Panc1 (cell line): Measurements from ENCODE around the gene METTL22. TPM values are rescaled to one million over a fixed set of nuclear protein-coding genes. Genes with fewer than 3 reads are reported as not detected.

Experiments used
- ATAC-seq: fragments of 200-7000 bp; cut with Tn5 transposase; 2 replicates; pipeline ENCODE4 v1.9.1; 2020; ENCODE audit warnings: mild to moderate bottlenecking, moderate library complexity
- BruUV-seq: library from RNA; stranded (reverse); fragments of 400-500 nt; replicated peaks from 2 replicates; lab custom pipeline; 2021; lab: Mats Ljungman, UMichigan
- CTCF ChIA-PET: fragments of 300-600 bp; sonication (Branson Sonifier 250); formaldehyde crosslinking; loops from one replicate; lab custom pipeline; 2022; ENCODE audit warnings: antibody characterized with exemption; lab: Charles Lee
- POLR2A ChIA-PET: fragments of 300-600 bp; sonication (Branson Sonifier 250); formaldehyde crosslinking; loops from one replicate; lab custom pipeline; 2022; ENCODE audit warnings: antibody characterized with exemption; lab: Charles Lee
- DNase-seq: peaks from one replicate; pipeline ENCODE4 v3.0.0-alpha.2; 2010; ENCODE audit warnings: low read depth, low spot score
- H3K27ac ChIP-seq: 2 replicates; pipeline ENCODE4 v1.5.1; 2011; ENCODE audit warnings: mild to moderate bottlenecking, low read length, inconsistent platforms
- H3K27me3 ChIP-seq: fragments of 200-500 bp; sonication (Bioruptor generic); 2 replicates; pipeline ENCODE4 v1.6.0; 2014; ENCODE audit warnings: low read length, inconsistent platforms; ENCODE audit not compliant: control insufficient read depth, insufficient read depth
- H3K36me3 ChIP-seq: fragments of 200-500 bp; sonication (Bioruptor generic); 2 replicates; pipeline ENCODE4 v1.5.1; 2014; ENCODE audit warnings: inconsistent platforms, mild to moderate bottlenecking, low read length, moderate library complexity; ENCODE audit not compliant: control insufficient read depth, insufficient read depth
- H3K4me1 ChIP-seq: 2 replicates; pipeline ENCODE4 v1.5.1; 2011; ENCODE audit warnings: inconsistent platforms, mild to moderate bottlenecking, low read length, moderate library complexity; ENCODE audit not compliant: control insufficient read depth, insufficient read depth
- H3K4me3 ChIP-seq, 2 experiments: 2 replicates each; pipeline ENCODE4 v1.5.1; 2011 to 2012; ENCODE audit warnings: low read depth in 2 of 2, low read length in 2 of 2, mild to moderate bottlenecking in 2 of 2, inconsistent platforms in 1 of 2, moderate library complexity in 1 of 2
- H3K9me3 ChIP-seq: fragments of 200-500 bp; sonication (Bioruptor generic); 2 replicates; pipeline ENCODE4 v1.5.1; 2014; ENCODE audit warnings: low read depth, mild to moderate bottlenecking, inconsistent platforms, low read length, moderate library complexity; ENCODE audit not compliant: control insufficient read depth, insufficient read depth
- POLR2AphosphoS5 ChIP-seq: IDR thresholded peaks from 2 replicates; pipeline ENCODE4 v1.6.1; 2012; ENCODE audit warnings: mild to moderate bottlenecking, low read depth, low read length, moderate library complexity
- TCF7L2 ChIP-seq: IDR thresholded peaks from 2 replicates; pipeline ENCODE4 v1.6.1; 2011; ENCODE audit warnings: mild to moderate bottlenecking, low read depth, low read length, inconsistent platforms
- in situ Hi-C: cut with HindIII; loops from 2 replicates; pipeline ENCODE4 v1.10.0; 2016; ENCODE audit warnings: low sequenced_read_pairs, low pct_unique_long_range_greater_than_20kb
- intact Hi-C: fragments of 100-400 bp; cut with micrococcal nuclease; formaldehyde crosslinking; loops from one replicate; pipeline ENCODE4 v1.10.0; 2022; ENCODE audit not compliant: unreplicated experiment
- total RNA-seq: library from RNA; stranded (reverse); gene quantifications from one replicate; pipeline ENCODE4 v1.2.1, GENCODE V29; 2021; ENCODE audit not compliant: unreplicated experiment
- TF ChIP-seq, protein P1 (sequence below), 2 experiments: IDR thresholded peaks; 2 replicates each; pipeline ENCODE4 v1.6.1; 2011 to 2012; ENCODE audit warnings: low read depth in 2 of 2, control low read depth in 1 of 2, low read length in 1 of 2, mild to moderate bottlenecking in 1 of 2, moderate library complexity in 1 of 2; ENCODE audit not compliant: insufficient read depth in 1 of 2
- TF ChIP-seq, protein P2 (sequence below): fragments of 450-650 bp; IDR thresholded peaks from 2 replicates; pipeline ENCODE4 v1.5.1; 2017; ENCODE audit warnings: mild to moderate bottlenecking

Gene METTL22
- total RNA-seq, 1 experiment from 2014 or later, result 31.8 TPM

DNA sequence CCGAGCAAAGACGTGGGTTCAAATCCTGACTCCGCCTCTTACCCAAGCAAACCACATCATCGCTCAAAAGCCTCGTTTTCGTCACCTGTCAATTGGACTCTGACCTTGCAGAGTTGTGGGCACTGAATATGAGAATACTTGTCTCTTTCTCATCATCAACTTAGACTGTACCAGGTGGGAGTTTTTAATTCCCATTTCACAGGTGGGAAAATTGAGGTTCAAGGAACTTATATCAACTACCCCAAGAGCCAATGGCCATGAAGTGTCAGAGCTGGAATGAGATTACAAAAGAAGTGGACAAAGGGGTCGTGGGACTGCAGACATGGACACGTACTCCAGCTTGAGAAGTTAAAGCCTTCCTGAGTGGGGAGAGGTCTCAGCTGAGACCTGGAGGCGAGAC lies 41.9 kb upstream of the METTL22 start:
- BruUV-seq, result no TSS peak

DNA sequence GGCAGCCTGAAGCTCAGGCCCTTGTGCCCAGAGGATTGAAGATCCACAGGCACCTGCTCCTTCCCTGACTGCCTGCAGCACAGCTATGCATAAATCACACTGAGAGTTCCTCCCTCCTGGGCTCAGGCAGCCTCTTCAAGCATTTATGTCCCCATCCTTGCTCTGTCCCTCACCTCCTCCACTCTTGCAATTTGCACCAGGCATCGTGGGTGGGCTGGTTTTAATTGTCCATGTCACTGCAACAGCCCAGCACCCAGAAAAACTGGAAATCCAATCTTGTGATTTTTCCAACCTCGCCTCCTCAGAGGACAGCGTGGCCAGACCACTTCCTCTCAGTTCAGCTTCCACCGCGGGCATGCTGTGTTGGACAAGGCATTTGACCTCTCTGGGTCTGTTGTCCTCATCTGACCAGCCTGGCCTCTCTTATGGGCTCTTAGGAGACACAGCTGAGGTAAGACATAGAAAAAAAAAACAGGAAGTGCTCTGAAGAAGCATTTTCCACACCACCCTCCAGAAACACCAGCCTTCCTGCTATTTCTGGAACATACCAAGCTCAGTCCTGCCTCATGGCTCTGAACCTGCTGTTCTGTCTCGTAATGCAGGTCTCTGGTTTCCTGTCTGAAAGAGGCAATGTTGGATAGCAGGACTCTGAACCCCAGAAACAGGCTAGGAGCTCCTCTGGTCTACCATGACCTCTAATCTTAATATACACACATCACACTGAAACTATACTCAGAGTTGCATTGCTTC lies 39.5 kb upstream of the METTL22 start:
- in situ Hi-C loops, result no loop called here
- ChIA-PET CTCF (interaction anchor here (1.3 kb wide), 1 partner anchor 12 kb away, joined by 3 read pairs; no protein-coding TSS in a partner anchor), POLR2A (no interaction called here)
- Histone ChIP-seq H3K4me1 (no peaks in the 10 kb centered on the region), H3K9me3 (no peaks in the 10 kb centered on the region), H3K27me3 (peaks cover 3% of the 10 kb centered on the region), H3K36me3 (no peaks in the 10 kb centered on the region), H3K4me3 (no peak overlapping the region), H3K27ac (no peak overlapping the region)
- TF ChIP-seq, protein P1, sequence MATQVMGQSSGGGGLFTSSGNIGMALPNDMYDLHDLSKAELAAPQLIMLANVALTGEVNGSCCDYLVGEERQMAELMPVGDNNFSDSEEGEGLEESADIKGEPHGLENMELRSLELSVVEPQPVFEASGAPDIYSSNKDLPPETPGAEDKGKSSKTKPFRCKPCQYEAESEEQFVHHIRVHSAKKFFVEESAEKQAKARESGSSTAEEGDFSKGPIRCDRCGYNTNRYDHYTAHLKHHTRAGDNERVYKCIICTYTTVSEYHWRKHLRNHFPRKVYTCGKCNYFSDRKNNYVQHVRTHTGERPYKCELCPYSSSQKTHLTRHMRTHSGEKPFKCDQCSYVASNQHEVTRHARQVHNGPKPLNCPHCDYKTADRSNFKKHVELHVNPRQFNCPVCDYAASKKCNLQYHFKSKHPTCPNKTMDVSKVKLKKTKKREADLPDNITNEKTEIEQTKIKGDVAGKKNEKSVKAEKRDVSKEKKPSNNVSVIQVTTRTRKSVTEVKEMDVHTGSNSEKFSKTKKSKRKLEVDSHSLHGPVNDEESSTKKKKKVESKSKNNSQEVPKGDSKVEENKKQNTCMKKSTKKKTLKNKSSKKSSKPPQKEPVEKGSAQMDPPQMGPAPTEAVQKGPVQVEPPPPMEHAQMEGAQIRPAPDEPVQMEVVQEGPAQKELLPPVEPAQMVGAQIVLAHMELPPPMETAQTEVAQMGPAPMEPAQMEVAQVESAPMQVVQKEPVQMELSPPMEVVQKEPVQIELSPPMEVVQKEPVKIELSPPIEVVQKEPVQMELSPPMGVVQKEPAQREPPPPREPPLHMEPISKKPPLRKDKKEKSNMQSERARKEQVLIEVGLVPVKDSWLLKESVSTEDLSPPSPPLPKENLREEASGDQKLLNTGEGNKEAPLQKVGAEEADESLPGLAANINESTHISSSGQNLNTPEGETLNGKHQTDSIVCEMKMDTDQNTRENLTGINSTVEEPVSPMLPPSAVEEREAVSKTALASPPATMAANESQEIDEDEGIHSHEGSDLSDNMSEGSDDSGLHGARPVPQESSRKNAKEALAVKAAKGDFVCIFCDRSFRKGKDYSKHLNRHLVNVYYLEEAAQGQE (IDR thresholded peaks at IDR 0.05; ENCODE audit: insufficient read depth in 1 of 2, low read depth in 2 of 2, low read length in 1 of 2), result no peak
- TF ChIP-seq, protein P2, sequence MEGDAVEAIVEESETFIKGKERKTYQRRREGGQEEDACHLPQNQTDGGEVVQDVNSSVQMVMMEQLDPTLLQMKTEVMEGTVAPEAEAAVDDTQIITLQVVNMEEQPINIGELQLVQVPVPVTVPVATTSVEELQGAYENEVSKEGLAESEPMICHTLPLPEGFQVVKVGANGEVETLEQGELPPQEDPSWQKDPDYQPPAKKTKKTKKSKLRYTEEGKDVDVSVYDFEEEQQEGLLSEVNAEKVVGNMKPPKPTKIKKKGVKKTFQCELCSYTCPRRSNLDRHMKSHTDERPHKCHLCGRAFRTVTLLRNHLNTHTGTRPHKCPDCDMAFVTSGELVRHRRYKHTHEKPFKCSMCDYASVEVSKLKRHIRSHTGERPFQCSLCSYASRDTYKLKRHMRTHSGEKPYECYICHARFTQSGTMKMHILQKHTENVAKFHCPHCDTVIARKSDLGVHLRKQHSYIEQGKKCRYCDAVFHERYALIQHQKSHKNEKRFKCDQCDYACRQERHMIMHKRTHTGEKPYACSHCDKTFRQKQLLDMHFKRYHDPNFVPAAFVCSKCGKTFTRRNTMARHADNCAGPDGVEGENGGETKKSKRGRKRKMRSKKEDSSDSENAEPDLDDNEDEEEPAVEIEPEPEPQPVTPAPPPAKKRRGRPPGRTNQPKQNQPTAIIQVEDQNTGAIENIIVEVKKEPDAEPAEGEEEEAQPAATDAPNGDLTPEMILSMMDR, result no peak
- no peak for TF ChIP-seq POLR2AphosphoS5
- ATAC-seq (no peak), DNase-seq (no peak)
- BruUV-seq, result no TSS peak
- intact Hi-C loops, result no loop called here

More for the DNA sequence above, 41.9 kb upstream of the METTL22 start:
- in situ Hi-C loops, result no loop called here
- ChIA-PET CTCF (no interaction called here), POLR2A (no interaction called here)
- H3K36me3 ChIP-seq, result no peaks in the 10 kb centered on the region
- no peak for ATAC-seq
- H3K27ac ChIP-seq, result no peak overlapping the region
- no peaks in the 10 kb centered on the region for H3K4me1 ChIP-seq
- no peak for DNase-seq
- H3K4me3 ChIP-seq, result no peak overlapping the region
- TF ChIP-seq, protein P2, result no peak
- no peak for TF ChIP-seq TCF7L2
- no peaks in the 10 kb centered on the region for H3K9me3 ChIP-seq
- peaks cover 12% of the 10 kb centered on the region; the same call in 1 of the 2 replicates for H3K27me3 ChIP-seq
- intact Hi-C loops, result loop anchor here (10.0 kb wide), 1 partner anchor 285 kb away; the partner anchor contains the start of gene CARHSP1
